ENCODE measurements around the gene PRL. TPM values are rescaled to one million over a fixed set of nuclear protein-coding genes. Genes with fewer than 3 reads are reported as not detected.

The PRL gene
- total RNA-seq, 5 donors from 2014 or later (not counting 1 experiment from before 2014, with no cell fraction given): 0.82 TPM; not detected in 4

DNA sequence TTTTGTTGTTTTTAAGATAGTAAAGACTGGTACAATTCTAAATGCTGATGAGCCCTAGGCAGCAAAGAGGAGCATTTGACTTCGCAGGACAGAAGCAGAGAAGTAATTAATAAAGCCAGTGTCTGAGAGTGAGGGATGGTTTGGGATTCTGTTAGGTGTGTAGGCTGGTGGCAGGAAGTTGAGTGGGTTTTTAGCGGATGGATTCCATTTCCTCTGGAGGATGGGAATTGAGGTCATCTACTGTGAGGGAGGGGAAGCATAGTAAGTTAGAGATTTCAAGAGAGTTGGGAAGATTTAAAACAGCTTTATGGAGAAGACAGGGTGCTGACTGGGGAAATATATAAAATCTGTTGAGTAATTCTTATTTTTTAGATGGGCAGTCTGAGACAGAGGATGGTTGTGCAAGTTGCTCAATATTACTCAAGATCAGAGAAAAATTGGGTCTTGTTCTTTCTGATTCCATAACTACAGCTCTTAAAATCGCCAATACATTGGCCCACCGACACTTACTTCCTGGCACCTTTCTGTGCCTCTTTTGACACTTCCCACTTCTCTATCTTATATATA, 48.8 kb downstream of the PRL start:
- ChIA-PET CTCF (no interaction called here), POLR2A (no interaction called here)
- H3K4me3 Mint-ChIP-seq: no peak overlapping the region
- no peak overlapping the region for H3K27ac Mint-ChIP-seq
- Histone ChIP-seq H3K27me3 (replicated peaks in 1 of 2; ENCODE audit: control insufficient read depth in 2 of 2, extremely low read depth in 1 of 2, insufficient read depth in 2 of 2, low read length in 1 of 2) (no peaks in the 10 kb centered on the region), H3K27ac (ENCODE audit: low read length) (no peak overlapping the region), H3K36me3 (ENCODE audit: control insufficient read depth in 2 of 2, extremely low read depth in 1 of 2, insufficient read depth in 1 of 2, low read length in 1 of 2) (no peaks in the 10 kb centered on the region), H3K4me1 (ENCODE audit: control insufficient read depth in 1 of 2, extremely low read depth in 1 of 2, insufficient read depth in 2 of 2, low read length in 2 of 2) (no peaks in the 10 kb centered on the region), H3K4me3 (ENCODE audit: control insufficient read depth in 1 of 2, extremely low read depth in 1 of 2, low read length in 1 of 2) (no peak overlapping the region), H3K9me3 (no peaks in the 10 kb centered on the region)
- 73% methylated on average over 2 of the region's 4 CpGs for WGBS (ENCODE audit: insufficient coverage)
- H3K27me3 Mint-ChIP-seq: no peaks in the 10 kb centered on the region
- DNase-seq: no peak
- peaks cover under 1 to 17% (median 5%) of the 10 kb centered on the region in 3 donors for H3K9me3 Mint-ChIP-seq
- no peak for ATAC-seq (replicated peaks in 1 of 4)
- no peaks in the 10 kb centered on the region for H3K36me3 Mint-ChIP-seq
- H3K4me1 Mint-ChIP-seq: no peaks in the 10 kb centered on the region

DNA sequence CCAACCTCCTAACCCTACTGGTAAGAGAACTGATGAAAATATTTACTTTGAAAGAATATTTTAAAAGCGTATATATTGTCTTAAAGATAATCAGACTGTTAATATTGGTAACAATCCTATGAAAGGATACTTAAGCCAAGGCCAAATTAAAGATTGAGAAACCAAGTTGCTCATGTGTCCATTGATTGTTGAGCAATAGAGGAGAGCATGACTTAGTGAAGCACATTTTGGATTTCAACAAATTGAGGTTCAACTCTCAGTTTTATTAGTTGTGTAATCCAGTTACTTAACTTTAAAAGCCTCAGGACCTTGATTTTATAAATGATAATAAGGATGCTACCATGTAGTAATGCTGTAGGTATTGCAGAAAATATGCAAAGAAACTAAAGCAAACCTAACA, 56.8 kb downstream of the PRL start:
- Mint-ChIP-seq H3K27ac (no peak overlapping the region), H3K9me3 (peaks cover 11 to 40% (median 14%) of the 10 kb centered on the region in 3 donors), H3K4me1 (no peaks in the 10 kb centered on the region), H3K4me3 (no peak overlapping the region), H3K27me3 (no peaks in the 10 kb centered on the region), H3K36me3 (no peaks in the 10 kb centered on the region)
- ATAC-seq (replicated peaks in 1 of 4) (no peak), DNase-seq (no peak)
- CTCF ChIA-PET: no interaction called here
- POLR2A ChIA-PET: no interaction called here
- H3K4me1 ChIP-seq (ENCODE audit: control insufficient read depth in 1 of 2, extremely low read depth in 1 of 2, insufficient read depth in 2 of 2, low read length in 2 of 2): no peaks in the 10 kb centered on the region
- H3K27ac ChIP-seq (ENCODE audit: low read length): no peak overlapping the region
- H3K9me3 ChIP-seq: no peaks in the 10 kb centered on the region
- no peak overlapping the region for H3K4me3 ChIP-seq (ENCODE audit: control insufficient read depth in 1 of 2, extremely low read depth in 1 of 2, low read length in 1 of 2)
- WGBS (ENCODE audit: insufficient coverage): no CpG with 5 or more reads among the region's 1 CpG
- H3K36me3 ChIP-seq (ENCODE audit: control insufficient read depth in 2 of 2, extremely low read depth in 1 of 2, insufficient read depth in 1 of 2, low read length in 1 of 2): no peaks in the 10 kb centered on the region
- no peaks in the 10 kb centered on the region for H3K27me3 ChIP-seq (replicated peaks in 1 of 2; ENCODE audit: control insufficient read depth in 2 of 2, extremely low read depth in 1 of 2, insufficient read depth in 2 of 2, low read length in 1 of 2)

DNA sequence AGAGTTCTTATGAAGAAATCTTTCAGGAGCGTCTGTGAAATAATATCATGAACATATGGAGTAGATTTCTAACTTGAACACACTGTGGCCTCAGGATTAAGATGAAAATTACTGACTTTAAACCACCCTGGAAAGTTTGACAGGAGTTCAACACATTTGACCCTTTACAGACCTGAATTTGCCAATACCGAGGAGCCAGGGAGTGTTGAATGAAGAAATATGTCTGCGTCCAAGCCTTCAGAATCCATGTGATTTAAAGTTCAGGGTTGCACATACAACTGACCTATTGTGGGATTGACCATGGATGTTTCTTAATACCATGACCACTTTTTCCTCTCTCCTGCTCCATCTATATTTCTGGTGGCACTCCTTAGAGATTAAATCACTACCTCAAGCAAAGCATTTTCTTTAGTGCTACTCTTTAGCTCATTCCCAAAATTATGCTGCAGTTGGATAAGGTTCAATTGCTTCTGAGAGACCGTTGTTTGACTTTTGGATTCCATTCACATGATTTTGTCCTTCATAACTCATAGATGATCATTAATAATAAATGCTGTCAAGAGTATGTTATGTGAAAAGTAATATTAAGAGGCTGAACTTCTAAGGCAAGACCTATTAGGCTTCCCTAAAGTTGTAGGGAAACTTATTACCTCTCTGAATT, 57.4 kb downstream of the PRL start:
- WGBS (ENCODE audit: insufficient coverage): no CpG with 5 or more reads among the region's 4 CpGs
- Mint-ChIP-seq H3K27ac (no peak overlapping the region), H3K4me1 (no peaks in the 10 kb centered on the region), H3K27me3 (no peaks in the 10 kb centered on the region), H3K36me3 (no peaks in the 10 kb centered on the region), H3K4me3 (no peak overlapping the region), H3K9me3 (peaks cover 11 to 43% (median 14%) of the 10 kb centered on the region in 3 donors)
- H3K4me3 ChIP-seq (ENCODE audit: control insufficient read depth in 1 of 2, extremely low read depth in 1 of 2, low read length in 1 of 2): no peak overlapping the region
- no peaks in the 10 kb centered on the region for H3K4me1 ChIP-seq (ENCODE audit: control insufficient read depth in 1 of 2, extremely low read depth in 1 of 2, insufficient read depth in 2 of 2, low read length in 2 of 2)
- H3K36me3 ChIP-seq (ENCODE audit: control insufficient read depth in 2 of 2, extremely low read depth in 1 of 2, insufficient read depth in 1 of 2, low read length in 1 of 2): no peaks in the 10 kb centered on the region
- ChIA-PET CTCF (interaction anchor here in 1 of 2 donors (0.6 kb wide), 1 partner anchor 37 kb away, joined by 4 read pairs; no protein-coding TSS in a partner anchor), POLR2A (no interaction called here)
- no peak for DNase-seq
- ATAC-seq (replicated peaks in 1 of 4): no peak
- no peaks in the 10 kb centered on the region for H3K27me3 ChIP-seq (replicated peaks in 1 of 2; ENCODE audit: control insufficient read depth in 2 of 2, extremely low read depth in 1 of 2, insufficient read depth in 2 of 2, low read length in 1 of 2)
- H3K9me3 ChIP-seq: no peaks in the 10 kb centered on the region
- no peak overlapping the region for H3K27ac ChIP-seq (ENCODE audit: low read length)

DNA sequence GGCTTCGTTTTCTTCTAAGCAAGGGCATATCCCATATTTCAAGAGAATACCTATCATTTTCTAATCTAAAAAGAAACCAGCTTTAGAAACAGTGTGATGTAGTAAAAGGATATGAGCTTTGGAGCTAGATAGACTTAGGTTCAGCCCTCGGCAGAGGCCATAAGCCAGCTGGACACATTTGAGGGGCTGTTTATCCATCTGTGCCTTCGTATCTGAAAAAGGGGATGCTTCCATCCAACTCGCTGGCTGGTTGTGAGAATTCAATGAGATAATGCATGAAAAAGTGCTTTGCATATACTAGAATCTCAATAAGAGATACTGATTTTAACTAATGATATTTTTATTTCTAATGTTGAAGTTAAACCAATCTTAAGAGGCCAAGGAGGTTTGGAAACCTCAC, 58.0 kb downstream of the PRL start:
- DNase-seq: no peak
- no peak overlapping the region for H3K27ac ChIP-seq (ENCODE audit: low read length)
- Mint-ChIP-seq H3K4me3 (no peak overlapping the region), H3K36me3 (no peaks in the 10 kb centered on the region), H3K9me3 (peaks cover 9 to 40% (median 14%) of the 10 kb centered on the region in 3 donors), H3K4me1 (no peaks in the 10 kb centered on the region), H3K27me3 (no peaks in the 10 kb centered on the region), H3K27ac (no peak overlapping the region)
- H3K4me3 ChIP-seq (ENCODE audit: control insufficient read depth in 1 of 2, extremely low read depth in 1 of 2, low read length in 1 of 2): no peak overlapping the region
- H3K36me3 ChIP-seq (ENCODE audit: control insufficient read depth in 2 of 2, extremely low read depth in 1 of 2, insufficient read depth in 1 of 2, low read length in 1 of 2): no peaks in the 10 kb centered on the region
- H3K4me1 ChIP-seq (ENCODE audit: control insufficient read depth in 1 of 2, extremely low read depth in 1 of 2, insufficient read depth in 2 of 2, low read length in 2 of 2): no peaks in the 10 kb centered on the region
- WGBS (ENCODE audit: insufficient coverage): 67% methylated on average over 1 of the region's 4 CpGs
- no peaks in the 10 kb centered on the region for H3K27me3 ChIP-seq (replicated peaks in 1 of 2; ENCODE audit: control insufficient read depth in 2 of 2, extremely low read depth in 1 of 2, insufficient read depth in 2 of 2, low read length in 1 of 2)
- CTCF ChIA-PET: interaction anchor here in 1 of 2 donors (0.6 kb wide), 1 partner anchor 37 kb away, joined by 4 read pairs; no protein-coding TSS in a partner anchor
- POLR2A ChIA-PET: no interaction called here
- no peak for ATAC-seq (replicated peaks in 1 of 4)
- no peaks in the 10 kb centered on the region for H3K9me3 ChIP-seq

DNA sequence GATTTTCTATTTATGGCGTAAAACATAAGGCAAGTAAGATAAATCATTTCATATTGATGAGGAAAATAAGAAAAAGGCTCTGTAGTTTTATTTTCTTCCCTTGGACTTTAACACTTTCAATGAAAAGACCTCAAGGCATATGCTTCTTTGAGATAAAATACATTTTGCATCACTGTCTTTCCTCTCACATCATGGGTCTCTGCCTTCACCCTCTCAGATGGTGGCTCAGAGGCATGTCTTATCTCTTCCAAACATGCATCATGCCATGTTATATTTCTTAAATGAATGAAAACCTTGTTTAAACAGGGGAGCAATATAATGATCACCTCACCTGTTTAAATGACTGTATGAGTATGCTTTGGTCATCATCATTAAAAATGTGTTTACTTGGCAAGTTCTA, 59.3 kb downstream of the PRL start:
- no peaks in the 10 kb centered on the region for H3K4me1 Mint-ChIP-seq
- DNase-seq: no peak

More for the DNA sequence above, 59.3 kb downstream of the PRL start:
- Histone ChIP-seq H3K27me3 (replicated peaks in 1 of 2; ENCODE audit: control insufficient read depth in 2 of 2, extremely low read depth in 1 of 2, insufficient read depth in 2 of 2, low read length in 1 of 2) (no peaks in the 10 kb centered on the region), H3K4me3 (ENCODE audit: control insufficient read depth in 1 of 2, extremely low read depth in 1 of 2, low read length in 1 of 2) (no peak overlapping the region), H3K9me3 (no peaks in the 10 kb centered on the region), H3K27ac (ENCODE audit: low read length) (no peak overlapping the region), H3K4me1 (ENCODE audit: control insufficient read depth in 1 of 2, extremely low read depth in 1 of 2, insufficient read depth in 2 of 2, low read length in 2 of 2) (no peaks in the 10 kb centered on the region), H3K36me3 (ENCODE audit: control insufficient read depth in 2 of 2, extremely low read depth in 1 of 2, insufficient read depth in 1 of 2, low read length in 1 of 2) (no peaks in the 10 kb centered on the region)
- ATAC-seq (replicated peaks in 1 of 4): no peak
- no peaks in the 10 kb centered on the region for H3K36me3 Mint-ChIP-seq
- no CpG with 5 or more reads among the region's 1 CpG for WGBS (ENCODE audit: insufficient coverage)
- ChIA-PET POLR2A (no interaction called here), CTCF (no interaction called here)
- no peaks in the 10 kb centered on the region for H3K27me3 Mint-ChIP-seq
- H3K9me3 Mint-ChIP-seq: peaks cover 6 to 28% (median 10%) of the 10 kb centered on the region in 3 donors
- H3K27ac Mint-ChIP-seq: no peak overlapping the region
- no peak overlapping the region for H3K4me3 Mint-ChIP-seq

Measured in T-cell (primary cell).